GM11168 (cell line): Measurements from ENCODE around the gene NTMT1.
"Not testable (repeated sequence)": the region's sequence is repeated elsewhere in the genome, so short reads cannot be mapped to it uniquely, and the experiment has no call there.

ENCODE experiments used
- in situ Hi-C: fragments of 300-500 bp; cut with MboI; formaldehyde crosslinking; loops from one replicate; pipeline ENCODE4 v1.12.0; 2022; ENCODE audit warnings: low sequenced_read_pairs; ENCODE audit not compliant: unreplicated experiment

Gene NTMT1

GRCh38 chr9:129648092-129648763, 22.3 kb downstream of the NTMT1 start:
- in situ Hi-C loops: no loop called here

GRCh38 chr9:129648764-129649115, 22.8 kb downstream of the NTMT1 start:
- in situ Hi-C loops: no loop called here

GRCh38 chr9:129649726-129650679, 24.0 kb downstream of the NTMT1 start:
- in situ Hi-C loops: no loop called here

GRCh38 chr9:129650680-129651235, 24.8 kb downstream of the NTMT1 start:
- in situ Hi-C loops: no loop called here

- in situ Hi-C loops: no loop called here
Measured at GRCh38 chr9:129653823-129654553, 28.0 kb downstream of the NTMT1 start.

- in situ Hi-C loops: no loop called here
Measured at GRCh38 chr9:129654554-129655040, 28.6 kb downstream of the NTMT1 start.

GRCh38 chr9:129655154-129655553, 29.2 kb downstream of the NTMT1 start:
- in situ Hi-C loops: no loop called here

- in situ Hi-C loops: no loop called here
Measured at GRCh38 chr9:129655696-129656095, 29.7 kb downstream of the NTMT1 start.

GRCh38 chr9:129656795-129657390, 30.9 kb downstream of the NTMT1 start:
- in situ Hi-C loops: no loop called here

- in situ Hi-C loops: no loop called here
Measured at GRCh38 chr9:129661029-129661428, 35.1 kb downstream of the NTMT1 start.

GRCh38 chr9:129662239-129662638, 36.3 kb downstream of the NTMT1 start:
- in situ Hi-C loops: not testable (repeated sequence)

- in situ Hi-C loops: no loop called here
Measured at GRCh38 chr9:129664746-129665388, 38.9 kb downstream of the NTMT1 start.

GRCh38 chr9:129665389-129665775, 39.4 kb downstream of the NTMT1 start, which contains the start of gene PRRX2:
TSS of gene PRRX2 (plus strand) at chr9:129665647. CDS start at chr9:129665868, 221 bp downstream.
- in situ Hi-C loops: no loop called here

GRCh38 chr9:129665814-129666520, 40.0 kb downstream of the NTMT1 start:
- in situ Hi-C loops: no loop called here

- in situ Hi-C loops: no loop called here
Measured at GRCh38 chr9:129666575-129666974, 40.6 kb downstream of the NTMT1 start.

GRCh38 chr9:129667378-129667777, 41.4 kb downstream of the NTMT1 start:
- in situ Hi-C loops: no loop called here

- in situ Hi-C loops: no loop called here
Measured at GRCh38 chr9:129667850-129668249, 41.9 kb downstream of the NTMT1 start.

- in situ Hi-C loops: no loop called here
Measured at GRCh38 chr9:129669141-129669718, 43.3 kb downstream of the NTMT1 start.
